Measurements from ENCODE around the gene PRRC2C.

GRCh38 chr1:171610385-171610784 is 125.1 kb downstream of the PRRC2C start:
- no peak for TF ChIP-seq CTCF (conservative IDR thresholded peaks at IDR 0.05; ENCODE audit: low read depth, low read length)
- TF ChIP-seq EZH2 (IDR thresholded peaks at IDR 0.05; ENCODE audit: borderline replicate concordance, low read depth, low read length, poor library complexity, severe bottlenecking): no peak

All from A673 (cell line).